Transverse colon (tissue), 1 donor: ENCODE data around the gene GMFB.

Experiments used
- EP300 ChIP-seq: sonication (generic); formaldehyde crosslinking; IDR thresholded peaks from one replicate; pipeline ENCODE4 v1.6.1; 2017; ENCODE audit warnings: antibody characterized with exemption, low read depth
- POLR2A ChIP-seq: fragments of 450-650 bp; IDR thresholded peaks from one replicate; pipeline ENCODE4 v1.6.1; 2016; ENCODE audit warnings: antibody characterized with exemption, mild to moderate bottlenecking, moderate library complexity

GRCh38 chr14:54516709-54517108 lies 27.9 kb upstream of the GMFB start:
- no peak for TF ChIP-seq POLR2A
- TF ChIP-seq EP300, result no peak
